Hematopoietic multipotent progenitor cell treated with erythropoietin and hydrocortisone succinate and interleukin-3 and kit ligand, for 15 days (in vitro differentiated cells): ENCODE results near the gene PDZD8.

ENCODE experiments used
- DNase-seq: peaks from one replicate; pipeline ENCODE4 v3.0.0-alpha.2; 2015; ENCODE audit warnings: low spot score

PDZD8 gene

DNA sequence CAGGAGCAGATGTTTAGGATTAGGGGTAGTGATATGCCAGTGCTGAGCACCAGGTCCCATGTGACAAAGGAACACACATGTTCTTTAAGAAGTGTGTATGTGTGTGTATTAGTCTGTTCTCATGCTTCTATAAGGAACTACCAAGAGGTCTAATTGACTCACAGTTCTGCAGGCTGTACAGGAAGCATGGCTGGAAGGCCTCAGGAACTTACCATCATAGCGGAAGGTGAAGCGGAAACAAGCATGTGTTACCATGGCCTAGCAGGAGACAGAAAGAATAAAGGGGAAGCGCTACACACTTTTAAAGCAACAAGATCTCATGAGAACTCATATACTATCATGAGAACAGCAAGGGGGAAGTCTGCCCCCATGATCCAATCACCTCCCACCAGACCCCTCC lies 22.8 kb upstream of the PDZD8 start:
- no peak for DNase-seq

- DNase-seq: no peak
Observed at GRCh38 chr10:117391436-117392205, 16.4 kb upstream of the PDZD8 start.

DNA sequence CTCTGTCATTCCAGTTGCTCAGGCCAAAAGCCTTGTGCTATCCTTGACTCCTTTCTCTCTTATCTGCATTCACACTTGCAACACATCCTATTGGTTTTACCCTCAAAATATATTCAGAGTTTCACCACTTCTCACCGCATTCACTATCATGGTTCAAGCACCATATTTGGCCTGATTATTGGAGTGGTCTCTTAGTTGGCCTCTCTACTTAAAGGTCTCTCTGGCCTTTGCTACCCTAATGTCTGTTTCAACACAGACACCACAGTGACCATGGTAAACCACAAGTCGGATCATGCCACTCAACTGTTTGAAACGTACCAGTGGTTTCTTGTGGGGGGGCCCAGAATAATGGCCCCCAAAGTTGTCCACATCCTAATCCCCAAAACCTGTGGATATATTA lies 15.2 kb upstream of the PDZD8 start:
- DNase-seq: no peak

DNA sequence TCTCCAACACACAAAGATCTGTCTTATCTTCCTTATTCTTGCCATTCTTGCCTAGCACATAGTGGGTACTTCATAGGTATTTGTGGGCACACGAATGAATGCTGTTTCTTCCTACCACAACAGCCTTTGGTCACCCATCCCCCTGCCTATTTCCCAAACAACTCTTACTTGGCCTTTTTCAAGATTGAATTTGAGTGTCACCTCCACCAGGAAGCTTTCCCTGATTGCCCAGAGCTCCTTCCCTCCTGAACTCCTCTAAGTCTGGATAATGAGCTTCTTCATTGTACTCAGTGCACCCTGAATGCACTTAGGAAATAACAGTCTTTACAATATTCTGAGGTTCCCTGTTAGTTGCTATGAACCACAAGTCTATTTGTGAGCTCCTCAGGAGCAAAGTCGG lies 11.6 kb upstream of the PDZD8 start:
- no peak for DNase-seq

GRCh38 chr10:117382861-117383260 lies 7.6 kb upstream of the PDZD8 start:
- no peak for DNase-seq

GRCh38 chr10:117374506-117375359 lies 507 bp downstream of the PDZD8 start:
- no peak for DNase-seq

GRCh38 chr10:117373823-117374505 lies 1.3 kb downstream of the PDZD8 start:
- DNase-seq: peak; percentile 60

- DNase-seq: no peak
Observed at GRCh38 chr10:117370205-117370604, 5.0 kb downstream of the PDZD8 start.

DNA sequence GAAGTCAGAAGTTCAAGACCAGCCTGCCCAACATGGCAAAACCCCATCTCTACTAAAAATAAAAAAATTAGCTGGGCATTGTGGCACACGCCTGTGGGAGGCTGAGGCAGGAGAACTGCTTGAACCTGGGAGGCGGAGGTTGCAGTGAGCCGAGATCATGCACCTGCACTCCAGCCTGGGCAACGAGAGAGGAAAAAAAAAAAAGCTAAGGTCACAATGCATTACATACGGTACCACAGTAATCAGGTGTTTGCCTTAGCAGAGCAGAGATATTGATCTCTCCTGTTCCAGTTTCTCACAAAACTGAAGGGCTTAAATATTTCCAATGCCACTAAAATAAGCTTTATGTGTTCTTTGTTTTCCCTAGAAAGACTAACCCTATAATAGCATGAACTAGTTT lies 7.5 kb downstream of the PDZD8 start:
- no peak for DNase-seq

GRCh38 chr10:117366741-117367140 lies 8.5 kb downstream of the PDZD8 start:
- DNase-seq: no peak

DNA sequence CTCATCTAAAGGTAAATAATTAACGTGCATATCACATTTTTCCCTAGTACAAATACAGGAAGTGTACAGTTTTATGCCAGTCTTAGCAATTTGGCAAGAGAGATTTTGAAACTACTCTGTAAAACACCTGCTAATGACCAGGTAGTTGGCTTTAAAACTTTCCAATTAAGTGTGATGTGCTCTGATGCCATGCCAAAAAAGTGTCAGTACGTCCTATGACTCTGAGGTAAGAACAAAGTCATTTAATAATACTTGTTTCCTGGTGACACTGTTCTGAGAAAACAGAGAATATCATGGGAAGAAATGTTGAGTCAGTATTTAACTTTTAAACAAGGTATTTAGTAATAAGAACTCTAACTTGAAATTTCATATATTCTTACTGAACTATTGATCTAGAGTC lies 9.6 kb downstream of the PDZD8 start:
- no peak for DNase-seq

DNA sequence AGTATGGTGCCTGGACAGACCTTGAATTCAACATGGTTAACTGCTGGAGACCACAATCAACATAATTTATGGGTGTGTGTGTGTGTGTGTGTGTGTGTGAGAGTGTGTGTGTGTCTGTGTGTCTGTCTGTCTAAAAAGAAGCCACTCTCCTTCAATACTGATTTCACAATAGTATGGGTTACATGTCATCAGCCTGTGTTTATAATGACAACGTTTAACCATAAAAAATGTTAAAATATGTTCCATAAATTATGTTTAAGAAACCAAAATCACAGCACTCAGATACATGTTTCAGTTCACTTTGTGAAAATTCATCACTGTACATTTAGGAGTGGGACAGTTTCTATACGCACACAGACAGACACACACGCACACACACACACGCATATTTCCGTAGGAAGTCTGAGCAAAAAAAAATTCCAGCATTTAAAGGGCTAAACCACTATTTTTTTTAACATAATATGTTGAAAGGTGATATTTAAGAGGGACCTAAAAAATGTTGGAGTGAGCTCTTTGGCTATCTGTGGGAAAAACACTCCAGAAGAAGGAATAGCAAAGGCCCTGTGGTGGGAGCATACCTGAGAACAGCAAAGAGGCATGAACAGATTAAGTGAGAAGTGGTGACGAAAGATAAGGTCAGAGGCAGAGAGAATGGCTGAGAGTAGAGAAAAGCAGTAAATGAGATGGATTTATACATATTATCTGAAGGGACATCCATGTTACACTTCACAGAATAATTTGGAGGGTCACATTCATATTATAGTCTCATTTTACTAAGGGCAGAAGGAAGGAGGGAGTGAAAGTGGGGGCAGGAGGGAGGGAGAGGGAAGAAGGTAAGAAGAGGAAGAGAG lies 10.9 kb downstream of the PDZD8 start:
- no peak for DNase-seq

DNA sequence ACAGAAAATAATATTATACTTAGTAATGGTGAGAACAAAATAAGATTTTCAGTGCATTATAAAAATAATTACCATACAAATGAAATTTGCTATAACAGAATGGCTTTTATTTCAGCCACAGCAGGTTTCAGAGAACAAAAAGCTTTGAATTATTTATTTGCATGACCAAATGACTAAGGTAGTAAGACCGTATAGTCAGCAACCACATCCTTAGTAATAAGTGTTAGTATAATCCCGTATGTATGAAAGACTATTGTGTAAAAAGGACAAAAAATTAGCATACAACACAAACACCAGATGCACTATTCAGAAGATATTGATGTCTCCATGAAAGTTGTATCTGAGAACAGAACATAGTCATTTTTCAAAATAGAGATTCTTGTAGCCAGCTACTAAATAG lies 12.2 kb downstream of the PDZD8 start:
- DNase-seq: no peak

DNA sequence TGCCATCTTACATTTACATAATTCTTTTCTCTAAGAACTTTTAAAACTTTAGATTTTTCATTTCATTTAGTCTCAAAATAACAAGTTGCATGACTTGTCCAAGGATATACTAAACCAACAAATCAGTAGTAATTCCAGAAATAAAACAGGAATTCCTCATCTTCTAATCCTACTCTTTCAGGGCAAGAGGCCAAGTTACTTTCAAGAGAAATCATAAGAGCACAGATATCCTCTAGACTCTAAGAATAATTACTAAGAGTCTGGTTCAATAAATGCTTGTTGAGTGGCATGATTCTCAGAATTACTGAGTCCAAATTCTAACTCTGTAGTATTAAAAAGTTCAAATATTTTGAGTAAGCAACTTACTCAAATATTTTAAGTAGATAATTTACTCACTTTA lies 12.9 kb downstream of the PDZD8 start:
- DNase-seq: no peak

DNA sequence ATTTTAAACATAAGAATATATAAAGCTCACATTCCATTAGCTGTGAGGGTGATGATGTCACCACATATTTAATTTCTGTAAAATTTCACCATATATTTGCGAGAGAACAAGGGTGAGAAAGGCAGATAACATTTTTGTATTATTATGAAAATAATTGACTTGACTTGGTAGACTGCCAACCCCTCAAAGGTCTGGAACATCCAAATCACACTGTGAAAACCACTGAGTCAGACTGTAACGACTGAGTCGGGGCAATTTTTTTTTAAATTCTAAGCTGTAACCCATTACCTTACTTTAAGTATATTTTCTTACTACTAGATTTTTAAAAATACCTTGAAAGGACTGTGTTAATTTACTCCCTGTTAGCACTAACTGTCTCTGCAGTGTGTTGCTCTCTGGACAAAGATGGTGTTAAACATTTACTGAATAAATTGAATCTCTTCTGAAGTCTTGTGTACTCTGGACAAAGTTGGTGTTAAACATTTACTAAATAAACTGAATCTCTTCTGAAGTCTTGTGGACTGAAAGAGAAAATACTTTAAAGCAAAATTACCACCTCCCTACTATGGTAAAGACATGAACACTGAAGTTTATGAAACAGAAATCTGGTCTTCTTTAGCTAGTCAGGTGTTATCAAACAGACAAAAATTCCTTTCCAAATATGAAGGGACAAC lies 14.1 kb downstream of the PDZD8 start:
- no peak for DNase-seq

GRCh38 chr10:117360016-117360415 lies 15.2 kb downstream of the PDZD8 start:
- DNase-seq: no peak

DNA sequence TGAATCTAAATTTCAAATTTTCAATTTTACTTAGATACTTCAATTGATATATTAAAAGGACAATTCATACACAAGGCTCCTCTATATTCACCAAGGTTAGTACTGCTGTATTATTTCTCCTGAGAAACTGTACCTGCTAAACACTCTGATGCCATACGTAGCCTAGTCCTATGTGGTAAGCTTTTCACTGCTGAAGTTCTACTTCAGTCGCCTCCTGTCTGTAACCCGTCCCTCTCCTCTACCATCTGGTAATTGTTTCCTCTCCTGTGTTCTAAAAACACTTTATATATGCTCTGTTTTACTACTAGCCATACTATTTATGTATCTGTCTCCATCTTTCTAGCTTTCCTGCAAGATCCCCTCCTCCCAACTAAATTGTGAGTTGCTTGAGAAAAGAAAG lies 20.2 kb downstream of the PDZD8 start:
- no peak for DNase-seq

- no peak for DNase-seq
Observed at GRCh38 chr10:117353684-117354083, 21.6 kb downstream of the PDZD8 start.

- no peak for DNase-seq
Observed at GRCh38 chr10:117352724-117353123, 22.5 kb downstream of the PDZD8 start.

- DNase-seq: no peak
Observed at GRCh38 chr10:117351996-117352395, 23.2 kb downstream of the PDZD8 start.

DNA sequence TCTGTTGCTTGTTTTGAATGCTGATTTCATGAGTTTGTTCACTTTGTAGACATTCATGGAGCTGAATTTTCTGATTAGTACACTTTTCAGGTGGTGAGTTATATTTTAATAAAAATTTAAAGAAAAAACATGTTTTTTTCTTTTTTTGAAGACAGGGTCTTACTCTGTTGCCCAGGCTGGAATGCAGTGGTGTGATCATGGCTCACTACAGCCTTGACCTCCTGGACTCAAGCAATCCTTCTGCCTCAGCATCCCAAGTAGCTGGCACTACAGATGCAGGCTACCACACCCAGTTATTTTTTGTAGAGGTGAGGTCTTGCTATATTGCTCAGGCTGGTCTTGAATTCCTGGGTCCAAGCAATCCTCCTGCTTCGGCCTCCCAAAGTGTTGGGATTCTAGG lies 23.7 kb downstream of the PDZD8 start:
- no peak for DNase-seq
